HFFc6 (cell line): ENCODE results near the gene FAS. TPM values are rescaled to one million over a fixed set of nuclear protein-coding genes. Genes with fewer than 3 reads are reported as not detected.

Experiments
- DNase-seq: peaks from one replicate; pipeline ENCODE4 v3.0.0-alpha.2; 2018
- H3K27ac Mint-ChIP-seq: 2 replicates; pipeline ENCODE4 v1.8.0; 2020; ENCODE audit warnings: mild to moderate bottlenecking, mixed read lengths
- H3K27me3 Mint-ChIP-seq: 2 replicates; pipeline ENCODE4 v1.8.0; 2021; ENCODE audit warnings: mild to moderate bottlenecking, moderate library complexity, mixed read lengths; ENCODE audit not compliant: insufficient read depth
- H3K36me3 Mint-ChIP-seq: 2 replicates; pipeline ENCODE4 v1.8.0; 2021; ENCODE audit warnings: low read depth, mixed read lengths
- H3K4me1 Mint-ChIP-seq: 2 replicates; pipeline ENCODE4 v1.8.0; 2020; ENCODE audit warnings: low read depth, mixed read lengths
- H3K4me3 Mint-ChIP-seq: 2 replicates; pipeline ENCODE4 v1.8.0; 2020; ENCODE audit warnings: mild to moderate bottlenecking, moderate library complexity, mixed read lengths
- H3K9me3 Mint-ChIP-seq: 2 replicates; pipeline ENCODE4 v1.8.0; 2020; ENCODE audit warnings: mild to moderate bottlenecking, mixed read lengths
- CTCF ChIP-seq: fragments of 200-600 bp; sonication (generic); IDR thresholded peaks from 2 replicates; pipeline ENCODE4 v1.5.0; 2021; ENCODE audit warnings: antibody characterized with exemption, mild to moderate bottlenecking
- total RNA-seq, 6 experiments: library from RNA; stranded (reverse); fragmentation: NEBNext Ultra II Directional; extraction: Animal tissue kit (Norgen Biotek cat#: 25700); gene quantifications; 2 replicates in 1 of 6; 3 replicates in 5 of 6; pipeline ENCODE4 v1.2.3, GENCODE V29; 2021

Gene FAS
- total RNA-seq, 6 experiments from 2014 or later, result 52.9 to 62.9 (median 57.5) TPM

GRCh38 chr10:88954458-88955083, 36.0 kb upstream of the FAS start:
- Mint-ChIP-seq H3K4me1 (peaks cover 62% of the 10 kb centered on the region), H3K27ac (no peak overlapping the region), H3K4me3 (no peak overlapping the region), H3K36me3 (no peaks in the 10 kb centered on the region; the same call in 1 of the 2 replicates), H3K27me3 (no peaks in the 10 kb centered on the region), H3K9me3 (no peaks in the 10 kb centered on the region)
- DNase-seq, result no peak
- TF ChIP-seq CTCF, result no peak

- Mint-ChIP-seq H3K9me3 (no peaks in the 10 kb centered on the region), H3K27me3 (no peaks in the 10 kb centered on the region), H3K27ac (no peak overlapping the region), H3K4me1 (peaks cover 58% of the 10 kb centered on the region), H3K36me3 (no peaks in the 10 kb centered on the region; the same call in 1 of the 2 replicates), H3K4me3 (no peak overlapping the region; the same call in 1 of the 2 replicates)
- no peak for TF ChIP-seq CTCF
- DNase-seq, result no peak
These were observed 33.2 kb upstream of the FAS start for GRCh38 chr10:88957381-88957780.

- TF ChIP-seq CTCF, result no peak
These were observed 31.9 kb upstream of the FAS start for GRCh38 chr10:88958721-88959120.

GRCh38 chr10:88960802-88961201, 29.8 kb upstream of the FAS start:
- H3K9me3 Mint-ChIP-seq, result no peaks in the 10 kb centered on the region
- H3K27ac Mint-ChIP-seq, result peak overlapping the region; percentile 57
- no peaks in the 10 kb centered on the region for H3K27me3 Mint-ChIP-seq
- no peak for DNase-seq
- H3K4me1 Mint-ChIP-seq, result peaks cover 55% of the 10 kb centered on the region
- TF ChIP-seq CTCF, result no peak
- 0 out of 2 replicates have a peak, but pooled peaks cover 3% of the 10 kb centered on the region for H3K36me3 Mint-ChIP-seq
- no peak overlapping the region for H3K4me3 Mint-ChIP-seq

More at GRCh38 chr10:88958721-88959120, 31.9 kb upstream of the FAS start:
- Mint-ChIP-seq H3K4me3 (peak overlapping the region; percentile 26; the same call in 1 of the 2 replicates), H3K27me3 (no peaks in the 10 kb centered on the region), H3K4me1 (peaks cover 45% of the 10 kb centered on the region), H3K36me3 (peaks cover 3% of the 10 kb centered on the region; the same call in 1 of the 2 replicates), H3K27ac (peak overlapping the region; percentile 78), H3K9me3 (no peaks in the 10 kb centered on the region)
- DNase-seq, result peak; percentile 45

DNA sequence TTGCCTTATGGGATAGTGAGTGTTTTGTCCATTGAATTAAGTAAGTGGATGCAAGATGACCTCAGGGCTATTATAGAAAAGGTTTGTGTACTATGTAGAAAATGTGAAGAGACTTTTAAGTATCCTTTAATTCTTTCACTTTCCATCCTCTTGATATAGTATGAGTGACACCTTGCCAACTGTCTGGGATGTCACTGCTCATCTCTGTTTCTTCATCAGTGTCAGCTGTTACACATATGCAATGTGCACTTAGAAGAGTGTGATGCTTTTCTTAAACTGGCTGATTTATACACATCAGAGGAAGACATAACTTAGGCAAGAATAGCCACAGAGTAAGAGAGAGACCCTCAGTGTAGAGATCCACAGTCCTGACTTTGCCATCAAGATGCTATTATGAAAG, 29.3 kb upstream of the FAS start:
- TF ChIP-seq CTCF, result no peak
- H3K4me1 Mint-ChIP-seq, result peaks cover 60% of the 10 kb centered on the region
- H3K4me3 Mint-ChIP-seq, result no peak overlapping the region
- no peak for DNase-seq
- no peaks in the 10 kb centered on the region for H3K9me3 Mint-ChIP-seq
- H3K27ac Mint-ChIP-seq, result peak overlapping the region; percentile 57
- H3K36me3 Mint-ChIP-seq, result 0 out of 2 replicates have a peak, but pooled peaks cover 3% of the 10 kb centered on the region
- H3K27me3 Mint-ChIP-seq, result no peaks in the 10 kb centered on the region
